ENCODE results near the gene LATS2.

GRCh38 chr13:21088534-21088933 lies 27.1 kb upstream of the LATS2 start:
- TF ChIP-seq, protein P1, sequence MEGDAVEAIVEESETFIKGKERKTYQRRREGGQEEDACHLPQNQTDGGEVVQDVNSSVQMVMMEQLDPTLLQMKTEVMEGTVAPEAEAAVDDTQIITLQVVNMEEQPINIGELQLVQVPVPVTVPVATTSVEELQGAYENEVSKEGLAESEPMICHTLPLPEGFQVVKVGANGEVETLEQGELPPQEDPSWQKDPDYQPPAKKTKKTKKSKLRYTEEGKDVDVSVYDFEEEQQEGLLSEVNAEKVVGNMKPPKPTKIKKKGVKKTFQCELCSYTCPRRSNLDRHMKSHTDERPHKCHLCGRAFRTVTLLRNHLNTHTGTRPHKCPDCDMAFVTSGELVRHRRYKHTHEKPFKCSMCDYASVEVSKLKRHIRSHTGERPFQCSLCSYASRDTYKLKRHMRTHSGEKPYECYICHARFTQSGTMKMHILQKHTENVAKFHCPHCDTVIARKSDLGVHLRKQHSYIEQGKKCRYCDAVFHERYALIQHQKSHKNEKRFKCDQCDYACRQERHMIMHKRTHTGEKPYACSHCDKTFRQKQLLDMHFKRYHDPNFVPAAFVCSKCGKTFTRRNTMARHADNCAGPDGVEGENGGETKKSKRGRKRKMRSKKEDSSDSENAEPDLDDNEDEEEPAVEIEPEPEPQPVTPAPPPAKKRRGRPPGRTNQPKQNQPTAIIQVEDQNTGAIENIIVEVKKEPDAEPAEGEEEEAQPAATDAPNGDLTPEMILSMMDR (IDR thresholded peaks at IDR 0.05): no peak
- TF ChIP-seq POLR2A (IDR thresholded peaks at IDR 0.05): no peak

Data from thyroid gland (tissue), 4 donors.